ENCODE results near the gene FBLN2.

- no peak for TF ChIP-seq CTCF (IDR thresholded peaks at IDR 0.05; ENCODE audit: insufficient read depth, low read length)
- TF ChIP-seq POLR2AphosphoS5 (IDR thresholded peaks at IDR 0.05; ENCODE audit: low read depth), result no peak
- no peak for TF ChIP-seq GABPA (IDR thresholded peaks at IDR 0.05; ENCODE audit: low read depth)
- TF ChIP-seq REST (IDR thresholded peaks at IDR 0.05; ENCODE audit: insufficient replicate concordance, low read depth), result no peak
- TF ChIP-seq SPI1 (IDR thresholded peaks at IDR 0.05; ENCODE audit: borderline replicate concordance, low read depth), result no peak
Observed at GRCh38 chr3:13574083-13574797, 25.3 kb downstream of the FBLN2 start.

Measured in HL-60 (cell line).